Measurements from ENCODE around the gene NCKAP5L. TPM values are rescaled to one million over a fixed set of nuclear protein-coding genes. Genes with fewer than 3 reads are reported as not detected.

The NCKAP5L gene
- total RNA-seq, 1 donor from 2014 or later = 19.3 TPM

DNA sequence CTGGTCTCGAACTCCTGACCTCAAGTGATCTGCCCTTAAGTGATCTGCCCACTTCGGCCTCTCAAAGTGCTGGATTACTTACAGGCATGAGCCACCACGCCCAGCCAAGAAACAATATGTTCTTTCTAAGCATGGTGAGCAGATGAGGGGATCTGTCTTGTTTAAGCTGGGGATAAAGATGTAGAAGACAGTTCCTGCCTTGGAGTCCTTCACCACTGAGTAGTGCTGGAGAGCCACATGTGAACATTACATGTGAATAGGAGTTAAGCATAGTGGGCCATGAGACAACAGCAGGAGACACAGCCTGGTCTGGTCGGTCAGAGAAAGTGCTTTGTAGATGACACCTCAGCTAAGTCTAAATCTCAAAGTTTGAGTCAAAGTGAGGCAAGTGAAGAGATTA is 60.9 kb downstream of the NCKAP5L start:
- H3K4me1 ChIP-seq (ENCODE audit: control insufficient read depth in 3 of 3, insufficient read depth in 3 of 3, low read length in 3 of 3) = peaks cover 0 to 5% (median 4%) of the 10 kb centered on the region in 3 donors
- H3K27me3 ChIP-seq (ENCODE audit: control insufficient read depth in 3 of 3, insufficient read depth in 3 of 3, low read length in 3 of 3) = no peaks in the 10 kb centered on the region
- H3K27ac ChIP-seq (ENCODE audit: low read depth, low read length) = no peak overlapping the region
- H3K36me3 ChIP-seq (ENCODE audit: control insufficient read depth in 3 of 3, insufficient read depth in 3 of 3, low read length in 3 of 3) = peaks cover 24 to 25% (median 24%) of the 10 kb centered on the region in 3 donors
- H3K9me3 ChIP-seq (ENCODE audit: control insufficient read depth in 3 of 3, low read length in 3 of 3) = no peaks in the 10 kb centered on the region
- no peak overlapping the region for H3K4me3 ChIP-seq (ENCODE audit: low read length in 3 of 3)
- peak overlapping the region in 1 of 3 donors; percentile 33 for H3K9ac ChIP-seq (ENCODE audit: low read depth in 1 of 3, low read length in 3 of 3)

DNA sequence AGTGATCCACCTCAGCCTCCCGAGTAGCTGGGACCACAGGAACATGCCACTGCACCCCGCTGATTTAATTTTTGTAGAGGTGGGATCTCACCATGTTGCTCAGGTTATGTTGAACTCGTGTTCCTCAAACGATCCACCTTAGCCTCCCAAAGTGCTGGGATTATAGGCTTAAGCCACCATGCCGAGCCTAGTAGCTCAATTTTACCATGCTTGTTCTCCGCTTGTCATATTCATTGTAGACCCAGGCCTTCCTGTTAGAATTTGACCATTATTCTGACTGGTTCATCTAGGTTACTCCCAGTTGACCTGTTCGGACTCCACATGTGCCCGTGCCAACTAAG is 62.1 kb downstream of the NCKAP5L start:
- Histone ChIP-seq H3K36me3 (ENCODE audit: control insufficient read depth in 3 of 3, insufficient read depth in 3 of 3, low read length in 3 of 3) (peaks cover 35 to 38% (median 37%) of the 10 kb centered on the region in 3 donors), H3K27ac (ENCODE audit: low read depth, low read length) (no peak overlapping the region), H3K9me3 (ENCODE audit: control insufficient read depth in 3 of 3, low read length in 3 of 3) (no peaks in the 10 kb centered on the region), H3K4me3 (ENCODE audit: low read length in 3 of 3) (no peak overlapping the region), H3K27me3 (ENCODE audit: control insufficient read depth in 3 of 3, insufficient read depth in 3 of 3, low read length in 3 of 3) (no peaks in the 10 kb centered on the region), H3K9ac (ENCODE audit: low read depth in 1 of 3, low read length in 3 of 3) (no peak overlapping the region), H3K4me1 (ENCODE audit: control insufficient read depth in 3 of 3, insufficient read depth in 3 of 3, low read length in 3 of 3) (peaks cover 0 to 6% (median 4%) of the 10 kb centered on the region in 3 donors)

- peaks cover 51 to 55% (median 52%) of the 10 kb centered on the region in 3 donors for H3K36me3 ChIP-seq (ENCODE audit: control insufficient read depth in 3 of 3, insufficient read depth in 3 of 3, low read length in 3 of 3)
- H3K4me3 ChIP-seq (ENCODE audit: low read length in 3 of 3) = no peak overlapping the region
- H3K27me3 ChIP-seq (ENCODE audit: control insufficient read depth in 3 of 3, insufficient read depth in 3 of 3, low read length in 3 of 3) = no peaks in the 10 kb centered on the region
- no peak overlapping the region for H3K9ac ChIP-seq (ENCODE audit: low read depth in 1 of 3, low read length in 3 of 3)
- peaks cover 0 to 6% (median 4%) of the 10 kb centered on the region in 3 donors for H3K4me1 ChIP-seq (ENCODE audit: control insufficient read depth in 3 of 3, insufficient read depth in 3 of 3, low read length in 3 of 3)
- H3K9me3 ChIP-seq (ENCODE audit: control insufficient read depth in 3 of 3, low read length in 3 of 3) = no peaks in the 10 kb centered on the region
- H3K27ac ChIP-seq (ENCODE audit: low read depth, low read length) = no peak overlapping the region
Observed at GRCh38 chr12:49764126-49764525, 64.1 kb downstream of the NCKAP5L start.

- Histone ChIP-seq H3K4me1 (ENCODE audit: control insufficient read depth in 3 of 3, insufficient read depth in 3 of 3, low read length in 3 of 3) (peaks cover 0 to 6% (median 4%) of the 10 kb centered on the region in 3 donors), H3K9ac (ENCODE audit: low read depth in 1 of 3, low read length in 3 of 3) (no peak overlapping the region), H3K27me3 (ENCODE audit: control insufficient read depth in 3 of 3, insufficient read depth in 3 of 3, low read length in 3 of 3) (no peaks in the 10 kb centered on the region), H3K9me3 (ENCODE audit: control insufficient read depth in 3 of 3, low read length in 3 of 3) (no peaks in the 10 kb centered on the region), H3K36me3 (ENCODE audit: control insufficient read depth in 3 of 3, insufficient read depth in 3 of 3, low read length in 3 of 3) (peaks cover 61 to 65% (median 62%) of the 10 kb centered on the region in 3 donors), H3K27ac (ENCODE audit: low read depth, low read length) (no peak overlapping the region), H3K4me3 (ENCODE audit: low read length in 3 of 3) (no peak overlapping the region)
Observed at GRCh38 chr12:49763006-49763591, 65.1 kb downstream of the NCKAP5L start.

DNA sequence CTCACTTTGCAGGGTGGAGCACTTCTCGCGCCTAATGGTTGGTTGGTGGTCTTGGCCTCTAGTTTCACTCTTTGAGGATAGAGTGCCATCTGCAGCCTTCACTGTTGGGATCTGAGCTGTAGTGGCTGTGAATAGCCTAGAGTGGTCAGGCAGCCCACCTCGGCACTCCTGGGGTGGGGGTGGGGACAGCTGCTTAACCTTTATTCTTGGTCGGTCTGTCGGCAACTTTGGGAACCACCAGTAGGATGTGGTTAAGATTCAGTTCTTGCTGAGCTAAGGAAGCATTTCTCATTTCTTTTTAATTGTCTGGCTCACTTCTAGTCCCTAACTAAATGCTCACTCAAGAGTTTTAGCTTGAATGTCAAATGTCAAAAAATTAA is 65.8 kb downstream of the NCKAP5L start:
- no peak overlapping the region for H3K9ac ChIP-seq (ENCODE audit: low read depth in 1 of 3, low read length in 3 of 3)
- H3K4me3 ChIP-seq (ENCODE audit: low read length in 3 of 3) = no peak overlapping the region
- H3K27me3 ChIP-seq (ENCODE audit: control insufficient read depth in 3 of 3, insufficient read depth in 3 of 3, low read length in 3 of 3) = no peaks in the 10 kb centered on the region
- peaks cover 64 to 71% (median 69%) of the 10 kb centered on the region in 3 donors for H3K36me3 ChIP-seq (ENCODE audit: control insufficient read depth in 3 of 3, insufficient read depth in 3 of 3, low read length in 3 of 3)
- no peak overlapping the region for H3K27ac ChIP-seq (ENCODE audit: low read depth, low read length)
- H3K4me1 ChIP-seq (ENCODE audit: control insufficient read depth in 3 of 3, insufficient read depth in 3 of 3, low read length in 3 of 3) = peaks cover 3 to 7% (median 6%) of the 10 kb centered on the region in 3 donors
- H3K9me3 ChIP-seq (ENCODE audit: control insufficient read depth in 3 of 3, low read length in 3 of 3) = no peaks in the 10 kb centered on the region

- Histone ChIP-seq H3K27me3 (ENCODE audit: control insufficient read depth in 3 of 3, insufficient read depth in 3 of 3, low read length in 3 of 3) (no peaks in the 10 kb centered on the region), H3K9ac (ENCODE audit: low read depth in 1 of 3, low read length in 3 of 3) (no peak overlapping the region), H3K27ac (ENCODE audit: low read depth, low read length) (no peak overlapping the region), H3K4me1 (ENCODE audit: control insufficient read depth in 3 of 3, insufficient read depth in 3 of 3, low read length in 3 of 3) (peaks cover 9 to 12% (median 9%) of the 10 kb centered on the region in 3 donors), H3K4me3 (ENCODE audit: low read length in 3 of 3) (no peak overlapping the region), H3K36me3 (ENCODE audit: control insufficient read depth in 3 of 3, insufficient read depth in 3 of 3, low read length in 3 of 3) (peaks cover 64 to 77% (median 75%) of the 10 kb centered on the region in 3 donors), H3K9me3 (ENCODE audit: control insufficient read depth in 3 of 3, low read length in 3 of 3) (no peaks in the 10 kb centered on the region)
Observed at GRCh38 chr12:49761677-49762467, 66.3 kb downstream of the NCKAP5L start.

DNA sequence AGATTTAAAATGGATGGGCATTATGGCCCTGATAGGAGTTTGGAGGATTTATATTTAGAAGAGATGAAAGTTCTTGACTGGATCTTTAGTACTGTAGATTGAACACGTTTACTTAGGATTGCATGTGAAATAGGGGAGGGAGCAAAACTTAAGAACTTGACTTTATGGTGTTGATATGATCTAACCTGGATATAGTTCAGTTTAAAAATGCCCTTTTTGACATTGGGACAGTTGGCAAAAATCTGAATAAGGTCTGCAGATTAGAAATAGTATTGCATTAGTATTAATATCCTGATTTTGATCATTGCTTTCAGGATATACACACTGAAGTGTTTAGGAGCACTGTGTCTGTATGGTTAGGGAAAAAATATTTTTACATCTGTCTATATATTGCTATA is 77.2 kb downstream of the NCKAP5L start:
- Histone ChIP-seq H3K36me3 (ENCODE audit: control insufficient read depth in 3 of 3, insufficient read depth in 3 of 3, low read length in 3 of 3) (peaks cover 17 to 30% (median 26%) of the 10 kb centered on the region in 3 donors), H3K4me1 (ENCODE audit: control insufficient read depth in 3 of 3, insufficient read depth in 3 of 3, low read length in 3 of 3) (peaks cover 33 to 45% (median 34%) of the 10 kb centered on the region in 3 donors)

DNA sequence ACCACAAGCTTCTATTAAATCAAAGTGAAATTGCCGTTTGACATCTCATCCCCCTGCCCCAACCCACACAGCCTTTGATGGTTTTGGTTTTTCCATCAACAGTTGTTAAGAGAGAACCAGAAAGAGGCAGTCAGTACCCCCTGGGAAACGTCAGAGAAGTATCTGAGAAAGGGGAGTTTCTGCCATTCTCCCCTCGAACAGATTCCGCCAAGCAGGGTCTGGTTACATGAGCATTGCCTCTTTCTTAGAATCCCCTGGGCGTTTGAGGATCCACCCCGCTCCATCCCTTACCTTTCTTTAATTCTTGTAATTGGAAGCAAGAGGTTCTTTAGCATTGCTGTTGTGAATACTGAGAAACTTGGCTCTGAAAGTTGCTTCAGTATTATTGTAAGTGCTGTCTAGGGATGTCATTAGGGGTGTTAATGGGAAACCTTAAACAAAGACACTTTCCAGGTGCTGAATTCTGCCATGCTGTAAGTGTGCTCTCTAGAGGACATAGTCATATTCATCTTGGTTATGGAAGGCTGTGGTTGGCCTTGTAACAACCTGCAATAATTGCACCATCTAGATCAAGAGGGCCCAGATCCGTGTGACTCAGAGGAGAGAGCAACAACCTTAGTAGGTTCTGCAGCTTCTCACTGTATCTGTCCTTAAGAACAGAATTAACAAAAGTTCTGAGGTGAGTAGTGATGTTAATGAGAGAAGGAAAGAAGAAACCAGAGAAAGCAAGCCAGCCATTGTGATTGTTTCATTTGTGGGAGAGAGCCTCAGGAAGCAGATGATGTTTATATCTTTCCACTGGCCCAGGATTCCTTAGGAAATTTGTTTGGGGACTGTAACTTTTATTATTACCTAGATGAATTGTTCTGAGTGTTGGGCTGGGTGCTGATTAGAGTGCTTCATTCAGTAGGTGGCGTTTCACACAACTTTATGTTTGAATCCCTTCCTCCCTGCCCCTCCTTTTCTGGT is 77.9 kb downstream of the NCKAP5L start:
- Histone ChIP-seq H3K36me3 (ENCODE audit: control insufficient read depth in 3 of 3, insufficient read depth in 3 of 3, low read length in 3 of 3) (peaks cover 14 to 23% (median 21%) of the 10 kb centered on the region in 3 donors), H3K9ac (ENCODE audit: low read depth in 1 of 3, low read length in 3 of 3) (no peak overlapping the region), H3K27ac (ENCODE audit: low read depth, low read length) (peak overlapping the region; percentile 28), H3K27me3 (ENCODE audit: control insufficient read depth in 3 of 3, insufficient read depth in 3 of 3, low read length in 3 of 3) (no peaks in the 10 kb centered on the region), H3K4me3 (ENCODE audit: low read length in 3 of 3) (peak overlapping the region in 2 of 3 donors; percentile 3 to 7), H3K4me1 (ENCODE audit: control insufficient read depth in 3 of 3, insufficient read depth in 3 of 3, low read length in 3 of 3) (peaks cover 33 to 47% (median 34%) of the 10 kb centered on the region in 3 donors), H3K9me3 (ENCODE audit: control insufficient read depth in 3 of 3, low read length in 3 of 3) (no peaks in the 10 kb centered on the region)

More for the DNA sequence above, 77.2 kb downstream of the NCKAP5L start:
- Histone ChIP-seq H3K27me3 (ENCODE audit: control insufficient read depth in 3 of 3, insufficient read depth in 3 of 3, low read length in 3 of 3) (no peaks in the 10 kb centered on the region), H3K9me3 (ENCODE audit: control insufficient read depth in 3 of 3, low read length in 3 of 3) (no peaks in the 10 kb centered on the region), H3K4me3 (ENCODE audit: low read length in 3 of 3) (no peak overlapping the region), H3K27ac (ENCODE audit: low read depth, low read length) (no peak overlapping the region), H3K9ac (ENCODE audit: low read depth in 1 of 3, low read length in 3 of 3) (peak overlapping the region in 1 of 3 donors; percentile 7)

- Histone ChIP-seq H3K4me3 (ENCODE audit: low read length in 3 of 3) (peak overlapping the region in 2 of 3 donors; percentile 22 to 40), H3K36me3 (ENCODE audit: control insufficient read depth in 3 of 3, insufficient read depth in 3 of 3, low read length in 3 of 3) (peaks cover 9 to 11% (median 11%) of the 10 kb centered on the region in 3 donors), H3K27me3 (ENCODE audit: control insufficient read depth in 3 of 3, insufficient read depth in 3 of 3, low read length in 3 of 3) (no peaks in the 10 kb centered on the region), H3K9ac (ENCODE audit: low read depth in 1 of 3, low read length in 3 of 3) (peak overlapping the region; percentile 28 to 62 (median 50)), H3K9me3 (ENCODE audit: control insufficient read depth in 3 of 3, low read length in 3 of 3) (no peaks in the 10 kb centered on the region), H3K4me1 (ENCODE audit: control insufficient read depth in 3 of 3, insufficient read depth in 3 of 3, low read length in 3 of 3) (peaks cover 41 to 59% (median 44%) of the 10 kb centered on the region in 3 donors), H3K27ac (ENCODE audit: low read depth, low read length) (peak overlapping the region; percentile 28)
Observed at GRCh38 chr12:49748800-49749199, 79.4 kb downstream of the NCKAP5L start.

Measured in skeletal muscle tissue (tissue), 4 donors.